Activated T-cell treated with anti-CD3 and anti-CD28 coated beads for 48 hours (primary cell): Measurements from ENCODE around the gene PCDHGA1.
A peak's percentile ranks its signal among the peaks of the same experiment; 100 is the strongest.
"Not testable (repeated sequence)": the region's sequence is repeated elsewhere in the genome, so short reads cannot be mapped to it uniquely, and the experiment has no call there.

Experiments used
- DNase-seq: peaks from one replicate; pipeline ENCODE4 v3.0.0-alpha.2; 2020; ENCODE audit warnings: low read depth

The PCDHGA1 gene

DNA sequence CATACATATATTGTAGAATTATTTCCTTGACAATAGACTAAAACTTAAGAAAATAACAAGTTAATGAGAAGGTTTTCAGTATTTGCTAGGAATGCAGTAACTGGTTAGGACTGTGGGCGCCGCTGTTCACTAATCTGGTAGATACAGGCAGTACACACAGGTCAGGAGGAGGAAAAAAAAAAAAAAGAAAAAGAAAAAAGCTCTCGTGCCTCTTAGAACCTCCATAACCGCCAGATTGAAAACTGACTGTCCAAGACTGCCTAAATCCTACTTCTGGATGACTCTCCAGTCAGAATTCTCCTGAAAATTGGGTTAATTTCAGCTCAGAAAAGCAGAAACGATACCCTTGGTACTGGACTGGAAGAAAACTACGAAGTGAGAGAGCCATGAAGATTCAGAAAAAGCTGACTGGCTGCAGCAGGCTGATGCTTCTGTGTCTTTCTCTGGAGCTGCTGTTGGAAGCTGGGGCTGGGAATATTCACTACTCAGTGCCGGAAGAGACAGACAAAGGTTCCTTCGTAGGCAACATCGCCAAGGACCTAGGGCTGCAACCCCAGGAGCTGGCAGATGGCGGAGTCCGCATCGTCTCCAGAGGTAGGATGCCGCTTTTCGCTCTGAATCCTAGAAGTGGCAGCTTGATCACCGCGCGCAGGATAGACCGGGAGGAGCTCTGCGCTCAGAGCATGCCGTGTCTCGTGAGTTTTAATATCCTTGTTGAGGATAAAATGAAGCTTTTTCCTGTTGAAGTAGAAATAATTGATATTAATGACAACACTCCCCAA is at the start of gene PCDHGA1:
Gene PCDHGA1, plus strand, starts transcription at position 216 of the 782 bp plus-strand sequence.
- no peak for DNase-seq

GRCh38 chr5:141298376-141298775 is 31.9 kb upstream of the PCDHGA1 start:
- no peak for DNase-seq

DNA sequence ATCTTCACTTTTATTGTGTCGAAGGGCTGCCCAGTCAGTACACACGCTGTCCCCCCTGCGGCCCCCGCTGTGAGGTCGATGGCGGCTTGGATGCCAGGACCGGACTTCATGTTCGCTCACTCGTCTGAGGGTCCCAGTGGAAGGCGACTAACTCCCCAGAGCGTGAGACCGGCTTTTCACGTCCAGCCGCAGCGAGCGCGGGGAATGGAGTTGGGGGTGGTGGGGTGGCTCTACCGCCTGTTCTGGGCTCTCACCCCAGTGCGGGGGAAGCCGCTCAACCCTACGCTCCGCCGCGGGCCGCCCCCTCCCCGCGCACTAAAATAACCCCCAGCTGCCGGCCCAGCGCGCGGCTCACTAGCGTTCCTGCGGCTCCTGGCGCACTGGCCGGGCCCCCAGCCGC is 26.6 kb upstream of the PCDHGA1 start, which contains the start of gene SLC25A2:
Gene SLC25A2, minus strand, starts transcription at position 294 of the 400 bp plus-strand sequence. Its CDS starts 184 bp downstream, at position 110.
- no peak for DNase-seq

GRCh38 chr5:141306630-141307029 is 23.7 kb upstream of the PCDHGA1 start:
- DNase-seq = no peak

DNA sequence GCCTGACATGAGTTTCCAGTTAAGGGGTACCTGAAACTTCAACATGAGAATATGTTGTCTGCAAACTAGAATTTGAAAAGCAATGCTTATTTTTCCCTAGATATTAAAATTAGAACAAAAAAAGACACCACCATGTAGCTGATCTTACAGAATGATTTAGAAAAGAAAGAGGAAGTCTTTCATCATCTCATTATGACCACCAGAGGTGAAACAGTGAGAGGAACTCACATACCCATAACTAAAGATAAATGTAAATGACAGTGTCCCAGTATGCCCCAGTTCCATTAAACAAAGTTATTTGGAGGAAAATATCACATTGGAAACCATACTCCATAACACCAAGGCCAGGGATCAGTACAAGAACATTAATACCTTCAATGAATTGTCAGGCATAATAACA is 16.6 kb upstream of the PCDHGA1 start:
- no peak for DNase-seq

DNA sequence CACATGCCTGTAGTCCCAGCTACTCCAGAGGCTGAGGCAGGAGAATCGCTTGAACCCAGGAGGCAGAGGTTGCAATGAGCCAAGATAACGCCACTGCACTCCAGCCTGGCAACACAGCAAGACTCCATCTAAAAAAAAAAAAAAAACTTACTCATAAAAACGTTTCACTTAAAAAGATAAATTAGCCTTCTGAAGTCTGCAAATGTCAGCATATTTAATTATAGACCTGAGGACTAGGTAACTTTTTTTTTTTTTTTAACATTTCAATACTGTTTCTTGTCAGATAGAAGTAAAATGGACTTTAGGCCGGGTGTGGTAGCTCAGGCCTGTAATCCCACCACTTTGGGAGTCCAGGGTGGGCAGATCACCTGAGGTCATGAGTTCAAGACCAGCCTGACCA is 13.4 kb upstream of the PCDHGA1 start:
- not testable (repeated sequence) for DNase-seq

DNA sequence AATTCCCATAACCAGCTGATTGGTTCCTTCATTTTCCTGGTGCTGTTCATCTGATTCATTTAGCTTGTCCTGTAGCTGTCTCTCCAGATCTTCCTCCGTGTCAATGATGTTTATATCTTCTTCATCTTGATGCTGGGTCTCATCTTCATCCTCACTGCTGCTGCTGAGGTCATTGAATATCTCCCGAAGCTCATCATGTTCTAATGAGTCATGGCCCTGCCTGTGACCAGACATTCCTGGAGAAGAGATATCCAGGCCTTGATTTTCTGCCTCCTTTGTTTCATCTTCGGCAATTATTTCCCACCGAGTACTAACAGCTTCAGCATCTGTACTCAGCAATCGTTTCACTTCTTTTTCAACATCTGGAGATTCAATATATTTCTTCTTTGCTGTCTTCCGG is 11.1 kb upstream of the PCDHGA1 start:
- no peak for DNase-seq

- DNase-seq = no peak
These were observed 10.6 kb upstream of the PCDHGA1 start for GRCh38 chr5:141319699-141320098.

GRCh38 chr5:141320225-141321169 is 9.8 kb upstream of the PCDHGA1 start, which contains the start of gene TAF7:
TSS of gene TAF7 (minus strand) at chr5:141320784. CDS start at chr5:141320044, 740 bp downstream.
- peak; percentile 89 for DNase-seq

DNA sequence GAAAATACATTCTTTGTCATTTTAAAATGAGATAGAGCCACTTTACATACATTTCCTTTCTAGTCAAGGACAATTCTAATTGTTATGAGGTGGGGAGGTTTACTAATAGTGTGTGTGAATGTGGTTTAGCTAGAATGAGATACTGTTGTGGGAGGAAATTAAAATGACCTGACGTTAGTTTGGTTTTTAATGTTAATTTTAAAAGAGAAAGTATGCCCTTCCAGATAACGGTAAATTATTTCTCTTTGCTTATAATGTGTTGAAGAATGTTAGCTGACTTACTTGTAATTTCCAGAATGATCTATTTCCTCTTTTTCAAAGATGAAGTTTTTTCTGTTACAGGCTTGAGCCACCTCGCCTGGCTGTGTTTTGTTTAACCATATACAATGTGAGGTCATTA is 8.1 kb upstream of the PCDHGA1 start:
- no peak for DNase-seq

GRCh38 chr5:141326088-141326854 is 4.0 kb upstream of the PCDHGA1 start:
- peak; percentile 55 for DNase-seq

- DNase-seq = no peak
These were observed 2.1 kb upstream of the PCDHGA1 start for GRCh38 chr5:141328231-141328630.

- not testable (repeated sequence) for DNase-seq
These were observed 2.3 kb downstream of the PCDHGA1 start for GRCh38 chr5:141332571-141332970.

- DNase-seq = no peak
These were observed 8.4 kb downstream of the PCDHGA1 start, which contains the start of gene PCDHGA2 for GRCh38 chr5:141338538-141339306. TSS of gene PCDHGA2 (plus strand) at chr5:141338760.

GRCh38 chr5:141340781-141341354 is 10.6 kb downstream of the PCDHGA1 start:
- not testable (repeated sequence) for DNase-seq

- no peak for DNase-seq
These were observed 12.5 kb downstream of the PCDHGA1 start for GRCh38 chr5:141342773-141343172.

DNA sequence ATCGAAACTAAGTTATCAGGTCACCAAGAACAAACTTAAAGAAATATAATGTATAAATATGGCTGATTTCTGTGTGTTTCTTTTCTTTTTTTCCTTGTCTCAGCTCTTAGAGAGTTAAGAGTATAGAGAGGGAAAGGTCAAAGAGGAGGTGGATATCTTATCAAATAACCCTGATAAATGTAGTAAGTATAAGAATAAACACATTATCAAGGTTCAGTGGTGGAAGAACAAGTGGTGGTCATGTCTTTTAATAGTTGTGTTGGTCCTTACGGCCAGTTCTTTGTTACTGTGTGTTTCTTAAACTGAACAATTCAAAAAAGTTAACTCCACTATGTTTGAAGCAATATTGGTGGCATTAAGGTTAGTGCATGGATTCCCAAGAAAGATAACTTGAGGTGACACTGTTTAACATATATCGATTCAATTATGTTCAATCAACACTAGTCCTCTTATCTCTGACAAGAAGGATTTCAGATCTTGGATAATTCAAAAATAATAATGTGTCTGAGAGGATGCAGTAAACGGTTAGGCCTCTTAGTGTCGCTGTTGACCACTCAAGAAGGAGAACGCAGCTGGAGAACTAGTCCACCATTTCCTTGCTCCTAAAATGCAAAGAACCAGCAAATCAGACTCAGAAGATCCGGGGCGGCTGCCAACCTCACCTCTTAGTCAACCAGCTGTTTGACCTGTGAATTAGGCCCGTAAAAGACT is 13.1 kb downstream of the PCDHGA1 start, which contains the start of gene PCDHGA3:
Gene PCDHGA3, plus strand, starts transcription at position 588 of the 711 bp plus-strand sequence. CDS start 205 bp downstream, outside the sequence.
- no peak for DNase-seq

DNA sequence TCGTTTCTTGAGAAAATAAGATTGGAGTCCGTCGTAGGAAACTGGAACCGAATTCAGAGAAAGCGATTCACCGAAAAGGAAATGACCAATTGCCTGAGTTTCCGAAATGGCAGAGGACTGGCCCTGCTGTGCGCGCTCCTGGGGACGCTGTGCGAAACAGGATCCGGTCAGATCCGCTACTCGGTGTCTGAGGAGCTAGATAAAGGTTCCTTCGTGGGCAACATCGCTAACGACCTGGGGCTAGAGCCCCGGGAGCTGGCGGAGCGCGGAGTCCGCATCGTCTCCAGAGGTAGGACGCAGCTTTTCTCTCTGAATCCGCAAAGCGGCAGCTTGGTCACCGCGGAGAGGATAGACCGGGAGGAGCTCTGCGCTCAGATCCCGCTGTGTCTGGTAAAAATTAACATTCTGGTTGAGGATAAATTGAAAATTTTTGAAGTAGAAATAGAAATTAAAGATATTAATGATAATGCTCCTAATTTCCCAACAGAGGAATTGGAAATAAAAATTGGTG is 13.7 kb downstream of the PCDHGA1 start:
- DNase-seq = no peak

DNA sequence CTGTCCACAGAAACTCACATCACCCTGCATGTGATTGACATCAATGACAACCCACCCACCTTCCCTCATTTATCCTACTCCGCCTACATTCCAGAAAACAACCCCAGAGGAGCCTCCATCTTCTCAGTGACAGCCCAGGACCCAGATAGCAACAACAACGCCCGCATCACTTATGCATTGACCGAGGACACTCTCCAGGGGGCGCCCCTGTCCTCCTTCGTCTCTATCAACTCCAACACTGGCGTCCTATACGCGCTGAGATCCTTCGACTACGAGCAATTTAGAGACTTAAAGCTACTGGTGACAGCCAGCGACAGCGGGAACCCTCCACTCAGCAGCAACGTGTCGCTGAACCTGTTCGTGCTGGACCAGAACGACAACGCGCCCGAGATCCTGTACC is 15.0 kb downstream of the PCDHGA1 start:
- DNase-seq = no peak

GRCh38 chr5:141346017-141346416 is 15.7 kb downstream of the PCDHGA1 start:
- DNase-seq = not testable (repeated sequence)
